H1 (cell line): ENCODE measurements around the gene ST8SIA5. TPM values are rescaled to one million over a fixed set of nuclear protein-coding genes. Genes with fewer than 3 reads are reported as not detected.

Source experiments
- CTCF ChIA-PET: fragments of 300-600 bp; sonication (Branson Sonifier 250); formaldehyde crosslinking; loops from one replicate; lab custom pipeline; 2021; ENCODE audit not compliant: partially characterized antibody; lab: Charles Lee
- POLR2A ChIA-PET: fragments of 300-600 bp; sonication (Branson Sonifier 250); formaldehyde crosslinking; loops from one replicate; lab custom pipeline; 2021; ENCODE audit warnings: inconsistent platforms; ENCODE audit not compliant: partially characterized antibody; lab: Charles Lee
- DNase-seq, 2 experiments: peaks; one replicate each; pipeline versions ENCODE4 v3.0.0 to v3.0.0-alpha.2; 2010 to 2022; ENCODE audit warnings: low spot score in 2 of 2, low read depth in 1 of 2, mixed read lengths in 1 of 2
- FAIRE-seq: peaks from 2 replicates; lab custom pipeline; 2011; peaks lifted over from hg19 to GRCh38; lab: Jason Lieb, UNC
- H2AFZ ChIP-seq: 2 replicates; pipeline ENCODE4 v1.8.1; 2012; ENCODE audit warnings: low read length, inconsistent platforms
- H2AK5ac ChIP-seq: 2 replicates; pipeline ENCODE4 v1.6.1; 2013; ENCODE audit warnings: low read depth, low read length
- H2BK120ac ChIP-seq: replicated peaks from 2 replicates; pipeline ENCODE3; 2013; ENCODE audit warnings: low read depth, low read length, inconsistent platforms
- H2BK12ac ChIP-seq: 2 replicates; pipeline ENCODE4 v1.6.1; 2013; ENCODE audit warnings: low read depth, low read length
- H2BK15ac ChIP-seq: 2 replicates; pipeline ENCODE4 v1.6.1; 2013; ENCODE audit warnings: low read length
- H2BK20ac ChIP-seq: 2 replicates; pipeline ENCODE4 v1.6.1; 2013; ENCODE audit warnings: low read length
- H2BK5ac ChIP-seq: 2 replicates; pipeline ENCODE4 v1.6.1; 2013; ENCODE audit warnings: low read depth, low read length
- H3K14ac ChIP-seq: 2 replicates; pipeline ENCODE4 v1.6.1; 2013; ENCODE audit warnings: inconsistent platforms; ENCODE audit not compliant: insufficient read length
- H3K18ac ChIP-seq: 2 replicates; pipeline ENCODE4 v1.6.1; 2013; ENCODE audit warnings: low read length; ENCODE audit errors: extremely low read depth
- H3K23ac ChIP-seq: 2 replicates; pipeline ENCODE4 v1.6.1; 2013; ENCODE audit warnings: inconsistent platforms; ENCODE audit not compliant: insufficient read length
- H3K23me2 ChIP-seq: 2 replicates; pipeline ENCODE4 v1.6.1; 2013; ENCODE audit warnings: low read depth, low read length
- H3K27ac ChIP-seq: 2 replicates; pipeline ENCODE4 v1.6.1; 2011; ENCODE audit warnings: low read depth, low read length, inconsistent platforms
- H3K27me3 ChIP-seq, 4 experiments: replicated peaks in 1 of 4; 1 replicate in 1 of 4; 2 replicates in 3 of 4; pipeline versions ENCODE4 v1.6.1 to v1.8.1; 2011 to 2013; ENCODE audit warnings: low read length in 3 of 4, mild to moderate bottlenecking in 3 of 4, inconsistent platforms in 2 of 4, mixed read lengths in 2 of 4, moderate library complexity in 1 of 4; ENCODE audit not compliant: control insufficient read depth in 3 of 4, insufficient read depth in 3 of 4; ENCODE audit errors: extremely low read depth in 1 of 4
- H3K36me3 ChIP-seq, 4 experiments: 2 replicates each; pipeline versions ENCODE4 v1.6.1 to v1.8.1; 2011 to 2013; ENCODE audit warnings: mild to moderate bottlenecking in 4 of 4, low read length in 3 of 4, moderate library complexity in 2 of 4, control low read depth in 1 of 4, inconsistent platforms in 1 of 4; ENCODE audit not compliant: insufficient read depth in 4 of 4, control insufficient read depth in 2 of 4
- H3K4ac ChIP-seq: replicated peaks from 2 replicates; pipeline ENCODE3; 2013; ENCODE audit warnings: low read length, low read depth, mixed read lengths, inconsistent platforms; ENCODE audit not compliant: insufficient read length
- H3K4me1 ChIP-seq, 4 experiments: replicated peaks in 1 of 4; 1 replicate in 1 of 4; 2 replicates in 3 of 4; pipeline versions ENCODE4 v1.6.1 to v1.8.1; 2011 to 2013; ENCODE audit warnings: low read length in 3 of 4, inconsistent platforms in 2 of 4, mixed read lengths in 1 of 4; ENCODE audit not compliant: insufficient read depth in 4 of 4, control insufficient read depth in 3 of 4
- H3K4me2 ChIP-seq, 2 experiments: 2 replicates each; pipeline versions ENCODE4 v1.6.1 to v1.8.1; 2011 to 2013; ENCODE audit warnings: low read depth in 2 of 2, low read length in 2 of 2, control low read depth in 1 of 2, inconsistent platforms in 1 of 2, mild to moderate bottlenecking in 1 of 2; ENCODE audit not compliant: insufficient read depth in 1 of 2
- H3K4me3 ChIP-seq, 4 experiments: fragments of 200-600, 300-600 bp in 1 of 4; sonication (generic), shearing (Covaris generic), sonication (Bioruptor Twin) in 1 of 4; 2 replicates each; pipeline versions ENCODE4 v1.5.1 to v1.8.1; 2011 to 2016; ENCODE audit warnings: low read length in 4 of 4, low read depth in 3 of 4, control low read depth in 2 of 4, inconsistent platforms in 2 of 4, mild to moderate bottlenecking in 2 of 4, mixed read lengths in 1 of 4, moderate library complexity in 1 of 4; ENCODE audit not compliant: insufficient read depth in 2 of 4; ENCODE audit errors: extremely low read depth in 1 of 4
- H3K56ac ChIP-seq: replicated peaks from 2 replicates; pipeline ENCODE3; 2013; ENCODE audit warnings: low read depth, mild to moderate bottlenecking, mixed read lengths, low read length, inconsistent platforms; ENCODE audit not compliant: insufficient read length
- H3K79me1 ChIP-seq: 2 replicates; pipeline ENCODE4 v1.6.1; 2013; ENCODE audit warnings: low read depth, low read length, control low read depth
- H3K79me2 ChIP-seq, 2 experiments: 2 replicates each; pipeline versions ENCODE4 v1.6.1 to v1.8.1; 2012 to 2013; ENCODE audit warnings: low read length in 2 of 2, mild to moderate bottlenecking in 2 of 2, inconsistent platforms in 1 of 2; ENCODE audit not compliant: insufficient read depth in 2 of 2, control insufficient read depth in 1 of 2
- H3K9ac ChIP-seq, 4 experiments: replicated peaks in 1 of 4; 1 replicate in 1 of 4; 2 replicates in 3 of 4; pipeline versions ENCODE4 v1.6.1 to v1.8.1; 2011 to 2013; ENCODE audit warnings: low read depth in 3 of 4, low read length in 3 of 4, control low read depth in 2 of 4, mild to moderate bottlenecking in 2 of 4, moderate library complexity in 2 of 4, inconsistent platforms in 1 of 4; ENCODE audit errors: extremely low read depth in 1 of 4
- H3K9me3 ChIP-seq, 2 experiments: 2 replicates each; pipeline versions ENCODE4 v1.6.1 to v1.8.1; 2012 to 2013; ENCODE audit warnings: mild to moderate bottlenecking in 2 of 2, moderate library complexity in 2 of 2, control low read depth in 1 of 2, inconsistent platforms in 1 of 2, low read depth in 1 of 2, low read length in 1 of 2, mixed read lengths in 1 of 2; ENCODE audit not compliant: insufficient read depth in 2 of 2
- H4K20me1 ChIP-seq, 2 experiments: replicated peaks in 1 of 2; 2 replicates each; pipeline versions ENCODE3 to v1.8.1; 2011 to 2013; ENCODE audit warnings: inconsistent platforms in 2 of 2, low read length in 2 of 2, mild to moderate bottlenecking in 1 of 2; ENCODE audit not compliant: insufficient read depth in 2 of 2, control insufficient read depth in 1 of 2
- H4K5ac ChIP-seq: 2 replicates; pipeline ENCODE4 v1.6.1; 2013; ENCODE audit warnings: low read length, low read depth, mixed read lengths, inconsistent platforms; ENCODE audit not compliant: insufficient read length
- H4K8ac ChIP-seq: 2 replicates; pipeline ENCODE4 v1.8.0; 2013; ENCODE audit warnings: mild to moderate bottlenecking, moderate library complexity, low read length, inconsistent platforms; ENCODE audit not compliant: insufficient read depth; ENCODE audit errors: extremely low read depth
- H4K91ac ChIP-seq: replicated peaks from 2 replicates; pipeline ENCODE3; 2013; ENCODE audit warnings: low read length, mixed read lengths, inconsistent platforms; ENCODE audit not compliant: insufficient read length
- BRCA1 ChIP-seq: IDR thresholded peaks from 2 replicates; pipeline ENCODE4 v1.6.1; 2012; ENCODE audit warnings: low read depth, low read length, improper control_type of control experiment
- CHD2 ChIP-seq: IDR thresholded peaks from 2 replicates; pipeline ENCODE4 v1.6.1; 2012; ENCODE audit warnings: low read length, improper control_type of control experiment
- RFX5 ChIP-seq: IDR thresholded peaks from 2 replicates; pipeline ENCODE4 v1.6.1; 2011; ENCODE audit warnings: low read depth, low read length, improper control_type of control experiment, borderline replicate concordance
- WGBS, 2 experiments: shearing (Covaris generic) in 1 of 2; methylation state at CpG; one replicate each; pipeline versions ENCODE4 v1.1.6 to v1.1.7; 2013 to 2015; ENCODE audit warnings: low lambda C conversion rate in 2 of 2, mixed read lengths in 2 of 2, inconsistent platforms in 1 of 2, low coverage in 1 of 2, missing lambda C conversion rate in 1 of 2; ENCODE audit not compliant: insufficient replicate concordance in 2 of 2, insufficient coverage in 1 of 2, insufficient read length in 1 of 2; ENCODE audit errors: extremely low coverage in 1 of 2, missing lambda C conversion rate in 1 of 2; 5-methylcytosine and 5-hydroxymethylcytosine counted together
- polyA plus RNA-seq, 7 experiments: library from polyadenylated mRNA; depleted of rRNA in 3 of 7; stranded (reverse) in 5 of 7; unstranded in 2 of 7; fragments of >200 nt in 5 of 7; fragments of 200-250 nt in 2 of 7; gene quantifications; 1 replicate in 5 of 7; 2 replicates in 1 of 7; 4 replicates in 1 of 7; pipeline versions ENCODE4 v1.2.1 to v1.2.3, GENCODE V29; 2011 to 2013; ENCODE audit warnings: missing spikeins in 2 of 7, mixed read lengths in 2 of 7
- total RNA-seq: library from RNA; stranded (reverse); fragmentation: NEBNext Ultra II Directional; extraction: Animal tissue kit (Norgen Biotek cat#: 25700); gene quantifications from 2 replicates; pipeline ENCODE4 v1.2.1, GENCODE V29; 2021

The ST8SIA5 gene
- total and polyA plus RNA-seq, 2 of the 8 experiments (the other 6 are each of a cell fraction or from before 2014, with no cell fraction given) = 2.4 to 6.3 TPM

GRCh38 chr18:46720521-46720920 lies 36.3 kb downstream of the ST8SIA5 start:
- no peak for DNase-seq
- H3K4me3 ChIP-seq = no peak overlapping the region
- TF ChIP-seq CHD2 (no peak), BRCA1 (no peak), RFX5 (no peak)
- no peak overlapping the region for H4K8ac ChIP-seq
- no peak overlapping the region for H2BK12ac ChIP-seq
- no peak overlapping the region for H3K4ac ChIP-seq
- ChIA-PET POLR2A (no interaction called here), CTCF (interaction anchor here (1.2 kb wide), 1 partner anchor 62 kb away, joined by 3 read pairs; no protein-coding TSS in a partner anchor)
- peaks cover 0 to 3% (median 0%) of the 10 kb centered on the region in 4 experiments; a peak in 1 of 7 replicates for H3K4me1 ChIP-seq
- no peaks in the 10 kb centered on the region for H3K36me3 ChIP-seq
- H3K23ac ChIP-seq = no peak overlapping the region
- no peaks in the 10 kb centered on the region for H3K27me3 ChIP-seq
- no peaks in the 10 kb centered on the region for H3K79me2 ChIP-seq
- WGBS, 2 experiments = 85% methylated on average over 3 of the region's 3 CpGs; no CpG with 5 or more reads in 1 of the 2 experiments
- H3K79me1 ChIP-seq = no peaks in the 10 kb centered on the region
- no peak overlapping the region for H2BK5ac ChIP-seq
- H2BK120ac ChIP-seq = no peak overlapping the region
- no peak overlapping the region for H3K14ac ChIP-seq
- H4K91ac ChIP-seq = no peak overlapping the region
- H4K20me1 ChIP-seq = no peaks in the 10 kb centered on the region
- no peak overlapping the region for H3K56ac ChIP-seq
- no peak overlapping the region for H2BK15ac ChIP-seq
- no peak overlapping the region for H2AFZ ChIP-seq
- no peak overlapping the region for H3K18ac ChIP-seq
- H2AK5ac ChIP-seq = no peak overlapping the region
- no peak overlapping the region for H2BK20ac ChIP-seq
- no peaks in the 10 kb centered on the region for H3K23me2 ChIP-seq
- no peak overlapping the region for H3K9ac ChIP-seq
- H3K27ac ChIP-seq = no peak overlapping the region
- FAIRE-seq = no peak
- H4K5ac ChIP-seq = no peak overlapping the region
- H3K4me2 ChIP-seq = no peak overlapping the region
- no peaks in the 10 kb centered on the region for H3K9me3 ChIP-seq
